ENCODE data around the gene DVL1.

GRCh38 chr1:1373815-1374588 lies 24.8 kb upstream of the DVL1 start:
- no peak for TF ChIP-seq EZH2 (IDR thresholded peaks at IDR 0.05; ENCODE audit: insufficient read depth, poor library complexity, severe bottlenecking)
- TF ChIP-seq EZH2phosphoT487 (IDR thresholded peaks at IDR 0.05; ENCODE audit: insufficient read depth, low read depth), result no peak
